ENCODE measurements around the gene CPED1.

The CPED1 gene

GRCh38 chr7:121020989-121021969 lies 32.8 kb downstream of the CPED1 start:
- no peak overlapping the region for H3K27ac ChIP-seq
- TF ChIP-seq, protein P1, sequence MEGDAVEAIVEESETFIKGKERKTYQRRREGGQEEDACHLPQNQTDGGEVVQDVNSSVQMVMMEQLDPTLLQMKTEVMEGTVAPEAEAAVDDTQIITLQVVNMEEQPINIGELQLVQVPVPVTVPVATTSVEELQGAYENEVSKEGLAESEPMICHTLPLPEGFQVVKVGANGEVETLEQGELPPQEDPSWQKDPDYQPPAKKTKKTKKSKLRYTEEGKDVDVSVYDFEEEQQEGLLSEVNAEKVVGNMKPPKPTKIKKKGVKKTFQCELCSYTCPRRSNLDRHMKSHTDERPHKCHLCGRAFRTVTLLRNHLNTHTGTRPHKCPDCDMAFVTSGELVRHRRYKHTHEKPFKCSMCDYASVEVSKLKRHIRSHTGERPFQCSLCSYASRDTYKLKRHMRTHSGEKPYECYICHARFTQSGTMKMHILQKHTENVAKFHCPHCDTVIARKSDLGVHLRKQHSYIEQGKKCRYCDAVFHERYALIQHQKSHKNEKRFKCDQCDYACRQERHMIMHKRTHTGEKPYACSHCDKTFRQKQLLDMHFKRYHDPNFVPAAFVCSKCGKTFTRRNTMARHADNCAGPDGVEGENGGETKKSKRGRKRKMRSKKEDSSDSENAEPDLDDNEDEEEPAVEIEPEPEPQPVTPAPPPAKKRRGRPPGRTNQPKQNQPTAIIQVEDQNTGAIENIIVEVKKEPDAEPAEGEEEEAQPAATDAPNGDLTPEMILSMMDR (IDR thresholded peaks at IDR 0.05) = no peak
- TF ChIP-seq ZFX (IDR thresholded peaks at IDR 0.05; ENCODE audit: borderline replicate concordance) = no peak

DNA sequence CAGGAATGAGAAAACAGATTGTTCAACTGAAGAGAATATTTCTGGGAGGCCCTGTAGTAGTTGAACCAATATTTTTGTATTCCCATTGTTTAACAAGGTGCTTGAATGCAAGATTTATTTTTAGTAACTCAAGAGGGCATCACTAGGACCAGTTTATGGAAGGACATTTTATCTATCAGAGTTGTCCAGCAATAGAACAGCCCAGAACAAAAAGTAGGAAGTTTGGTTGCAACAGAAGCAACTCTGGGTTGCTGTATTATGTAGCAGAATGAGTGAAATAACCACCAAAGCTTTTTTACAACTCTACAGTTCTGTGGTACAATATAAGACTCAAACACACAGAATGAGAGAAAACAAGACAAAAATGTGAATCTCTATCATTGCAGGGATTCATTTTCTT lies 34.7 kb downstream of the CPED1 start:
- H3K27ac ChIP-seq = peak overlapping the region; percentile 47

GRCh38 chr7:121023683-121024511 lies 35.4 kb downstream of the CPED1 start:
- peak overlapping the region; percentile 47 for H3K27ac ChIP-seq
- TF ChIP-seq, protein P1 (IDR thresholded peaks at IDR 0.05) = no peak
- TF ChIP-seq ZFX (IDR thresholded peaks at IDR 0.05; ENCODE audit: borderline replicate concordance) = no peak

More for the DNA sequence above, 34.7 kb downstream of the CPED1 start:
- TF ChIP-seq, protein P1 (IDR thresholded peaks at IDR 0.05) = no peak
- no peak for TF ChIP-seq ZFX (IDR thresholded peaks at IDR 0.05; ENCODE audit: borderline replicate concordance)

- TF ChIP-seq, protein P1 (IDR thresholded peaks at IDR 0.05) = no peak
- no peak for TF ChIP-seq ZFX (IDR thresholded peaks at IDR 0.05; ENCODE audit: borderline replicate concordance)
- H3K27ac ChIP-seq = peak overlapping the region; percentile 47
Observed at GRCh38 chr7:121024611-121025010, 36.1 kb downstream of the CPED1 start.

GRCh38 chr7:121026159-121026558 lies 37.6 kb downstream of the CPED1 start:
- no peak for TF ChIP-seq ZFX (IDR thresholded peaks at IDR 0.05; ENCODE audit: borderline replicate concordance)
- TF ChIP-seq, protein P1 (IDR thresholded peaks at IDR 0.05) = no peak
- H3K27ac ChIP-seq = no peak overlapping the region

GRCh38 chr7:121026577-121027111 lies 38.1 kb downstream of the CPED1 start:
- TF ChIP-seq ZFX (IDR thresholded peaks at IDR 0.05; ENCODE audit: borderline replicate concordance) = no peak
- TF ChIP-seq, protein P1 (IDR thresholded peaks at IDR 0.05) = no peak
- H3K27ac ChIP-seq = no peak overlapping the region

All from 22Rv1 (cell line).